Fibroblast of skin of scalp (primary cell): ENCODE results near the gene CRIM1.

Experiments
- DNase-seq: peaks from one replicate; pipeline ENCODE4 v3.0.0-alpha.2; 2013

The CRIM1 gene

GRCh38 chr2:36399050-36399449 is 43.5 kb downstream of the CRIM1 start:
- DNase-seq = no peak

- peak; percentile 77 for DNase-seq
These were observed 48.2 kb downstream of the CRIM1 start for GRCh38 chr2:36403675-36404230.

GRCh38 chr2:36404318-36404717 is 48.7 kb downstream of the CRIM1 start:
- no peak for DNase-seq

GRCh38 chr2:36404754-36405153 is 49.2 kb downstream of the CRIM1 start:
- no peak for DNase-seq

GRCh38 chr2:36405183-36405582 is 49.6 kb downstream of the CRIM1 start:
- no peak for DNase-seq

GRCh38 chr2:36406296-36406695 is 50.7 kb downstream of the CRIM1 start:
- no peak for DNase-seq

GRCh38 chr2:36407413-36407812 is 51.8 kb downstream of the CRIM1 start:
- no peak for DNase-seq

- no peak for DNase-seq
These were observed 52.7 kb downstream of the CRIM1 start for GRCh38 chr2:36408198-36408703.

- no peak for DNase-seq
These were observed 53.8 kb downstream of the CRIM1 start for GRCh38 chr2:36409335-36409734.

- no peak for DNase-seq
These were observed 54.4 kb downstream of the CRIM1 start for GRCh38 chr2:36409935-36410334.

GRCh38 chr2:36410681-36411080 is 55.1 kb downstream of the CRIM1 start:
- DNase-seq = no peak

- DNase-seq = no peak
These were observed 56.4 kb downstream of the CRIM1 start for GRCh38 chr2:36411962-36412444.

- peak; percentile 69 for DNase-seq
These were observed 57.6 kb downstream of the CRIM1 start for GRCh38 chr2:36413218-36413617.

- no peak for DNase-seq
These were observed 58.7 kb downstream of the CRIM1 start for GRCh38 chr2:36414307-36414706.

GRCh38 chr2:36415381-36416022 is 59.9 kb downstream of the CRIM1 start:
- no peak for DNase-seq

GRCh38 chr2:36416370-36417165 is 61.0 kb downstream of the CRIM1 start:
- no peak for DNase-seq

GRCh38 chr2:36420569-36421181 is 65.1 kb downstream of the CRIM1 start:
- DNase-seq = no peak

- no peak for DNase-seq
These were observed 65.8 kb downstream of the CRIM1 start for GRCh38 chr2:36421379-36421778.

- DNase-seq = no peak
These were observed 67.6 kb downstream of the CRIM1 start for GRCh38 chr2:36423172-36423571.

GRCh38 chr2:36423619-36424120 is 68.1 kb downstream of the CRIM1 start:
- DNase-seq = no peak

- DNase-seq = peak; percentile 72
These were observed 70.2 kb downstream of the CRIM1 start for GRCh38 chr2:36425608-36426355.

- DNase-seq = no peak
These were observed 72.2 kb downstream of the CRIM1 start for GRCh38 chr2:36427790-36428243.
